Skin epidermis (tissue), 12 donors: ENCODE results near the gene SSC4D.
"Not testable (repeated sequence)": the region's sequence is repeated elsewhere in the genome, so short reads cannot be mapped to it uniquely, and the experiment has no call there.

Source experiments
- H3K27ac ChIP-seq, 21 experiments: fragments of 200-600 bp; sonication (generic) in 11 of 21; one replicate each; pipeline ENCODE4 v1.5.0; 2020; ENCODE audit warnings: mild to moderate bottlenecking in 3 of 21, inconsistent platforms in 2 of 21, moderate library complexity in 2 of 21
- H3K4me3 ChIP-seq, 7 experiments: fragments of 200-600 bp; sonication (generic) in 2 of 7; one replicate each; pipeline ENCODE4 v1.5.0; 2020; ENCODE audit warnings: inconsistent platforms in 2 of 7, mild to moderate bottlenecking in 2 of 7, moderate library complexity in 1 of 7

SSC4D gene

DNA sequence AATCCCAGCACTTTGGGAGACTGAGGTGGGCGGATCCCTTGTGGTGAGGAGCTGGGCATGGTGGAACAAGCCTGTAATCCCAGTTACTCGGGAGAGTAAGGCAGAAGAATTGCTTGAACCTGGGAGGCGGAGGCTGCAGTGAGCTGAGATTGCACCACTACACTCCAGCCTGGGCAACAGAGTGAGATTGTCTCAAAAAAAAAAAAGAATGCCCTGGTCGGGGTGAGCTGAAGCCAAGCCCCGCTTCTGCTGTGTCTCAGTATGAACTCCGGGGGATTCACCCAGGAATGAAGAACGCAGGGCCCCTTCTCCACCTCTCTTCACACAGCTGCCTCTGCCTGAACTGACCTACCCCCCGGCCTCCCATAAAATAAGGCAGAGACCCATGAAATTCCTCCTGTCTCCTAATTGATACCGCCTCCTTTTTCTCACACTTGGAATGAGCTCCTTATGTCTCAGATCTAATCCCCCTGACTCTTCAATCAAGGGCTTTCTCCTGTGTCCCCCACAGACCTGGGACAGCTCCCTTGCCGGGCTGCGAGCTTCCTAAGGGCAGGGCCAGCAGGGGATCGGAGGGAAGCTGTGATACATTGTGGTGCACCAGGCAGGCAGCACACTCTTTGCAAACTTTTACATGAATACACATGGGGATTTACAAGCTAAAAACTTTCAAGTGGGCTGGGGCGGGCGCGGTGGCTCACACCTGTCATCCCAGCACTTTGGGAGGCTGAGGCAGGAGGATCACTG, 14.3 kb upstream of the SSC4D start:
- H3K4me3 ChIP-seq: no peak overlapping the region
- H3K27ac ChIP-seq: peak overlapping the region in 14 of 21 experiments; percentile 3 to 70 (median 50)

DNA sequence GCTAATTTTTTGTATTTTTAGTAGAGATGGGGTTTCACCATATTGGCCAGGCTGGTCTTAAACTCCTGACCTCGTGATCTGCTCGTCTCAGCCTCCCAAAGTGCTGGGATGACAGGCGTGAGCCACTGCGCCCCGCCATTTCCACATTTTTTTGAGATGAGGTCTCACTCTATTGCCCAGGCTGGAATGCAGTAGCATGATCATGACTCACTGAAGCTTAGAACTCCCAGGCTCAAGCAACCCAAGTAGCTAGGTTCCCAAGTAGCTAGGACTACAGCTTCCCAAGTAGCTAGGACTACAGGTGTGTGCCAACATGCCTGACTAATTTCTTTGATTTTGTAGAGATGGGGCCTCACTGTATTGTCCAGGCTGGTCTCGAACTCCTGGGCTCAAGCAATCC, 11.6 kb upstream of the SSC4D start:
- not testable (repeated sequence) for H3K4me3 ChIP-seq
- H3K27ac ChIP-seq: peak overlapping the region in 3 of 21 experiments; percentile 37 to 62 (median 58)

DNA sequence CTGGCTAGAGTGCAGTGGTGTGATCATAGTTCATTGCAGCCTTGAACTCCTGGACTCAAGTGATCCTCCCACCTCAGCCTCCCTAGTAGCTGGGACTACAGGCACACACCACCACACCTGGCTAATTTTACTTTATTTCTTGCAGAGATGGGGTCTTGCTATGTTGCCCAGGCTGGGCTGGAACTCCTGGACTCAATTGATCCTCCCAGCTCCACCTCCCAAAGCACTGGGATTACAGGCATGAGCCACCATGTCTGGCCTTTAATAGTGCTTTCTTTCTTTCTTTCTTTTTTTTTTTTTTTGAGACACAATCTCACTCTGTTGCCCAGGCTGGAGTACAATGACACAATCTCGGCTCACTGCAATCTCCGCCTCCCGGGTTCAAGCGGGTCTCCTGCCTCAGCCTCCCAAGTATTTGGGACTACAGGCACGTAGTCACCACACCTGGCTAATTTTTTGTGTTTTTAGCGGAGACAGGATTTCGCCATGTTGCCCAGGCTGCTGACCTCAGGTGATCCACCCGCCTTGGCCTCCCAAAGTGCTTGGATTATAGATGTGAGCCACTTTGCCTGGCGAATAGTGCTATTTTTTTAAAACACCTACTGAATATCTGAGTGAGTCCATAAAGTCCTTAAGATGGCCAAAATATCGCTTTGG, 8.3 kb upstream of the SSC4D start:
- not testable (repeated sequence) for H3K4me3 ChIP-seq, H3K27ac ChIP-seq

DNA sequence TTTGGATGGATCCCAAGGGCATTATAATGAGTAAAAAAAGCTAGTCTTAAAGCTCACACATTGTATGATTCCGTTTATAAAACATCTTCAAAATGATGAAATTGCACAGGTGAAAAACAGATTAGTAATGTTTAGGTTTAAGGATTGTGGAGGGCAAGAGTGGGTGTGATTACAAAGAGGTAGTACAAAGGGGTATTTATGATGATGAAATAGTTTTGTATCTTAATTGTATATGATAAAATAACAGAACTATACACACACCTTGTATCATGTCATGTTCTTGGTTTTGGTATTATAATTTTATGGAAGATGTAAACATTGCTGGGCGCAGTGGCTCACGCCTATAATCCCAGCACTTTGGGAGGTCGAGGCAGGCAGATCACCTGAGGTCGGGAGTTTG, 2.8 kb upstream of the SSC4D start:
- no peak overlapping the region for H3K4me3 ChIP-seq

DNA sequence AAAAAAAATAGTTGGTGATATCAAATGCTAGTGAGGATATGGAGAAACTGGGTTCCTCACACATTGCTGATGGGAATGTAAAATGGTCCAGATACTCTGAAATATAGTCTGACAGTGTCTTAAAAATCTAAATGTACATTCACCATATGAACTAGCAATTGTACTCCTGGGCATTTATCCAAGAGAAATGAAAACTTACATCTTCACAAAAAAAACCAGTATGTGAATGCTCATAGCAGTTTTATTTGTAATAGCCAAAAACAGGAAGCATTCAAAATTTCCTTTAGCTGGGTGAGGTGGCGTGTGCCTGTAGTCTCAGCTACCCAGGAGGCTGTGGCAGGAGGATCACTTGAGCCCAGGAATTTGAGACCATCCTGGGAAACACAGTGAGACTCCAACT, 2.1 kb upstream of the SSC4D start:
- Histone ChIP-seq H3K27ac (no peak overlapping the region), H3K4me3 (no peak overlapping the region)

More for the DNA sequence above, 2.8 kb upstream of the SSC4D start:
- no peak overlapping the region for H3K27ac ChIP-seq

DNA sequence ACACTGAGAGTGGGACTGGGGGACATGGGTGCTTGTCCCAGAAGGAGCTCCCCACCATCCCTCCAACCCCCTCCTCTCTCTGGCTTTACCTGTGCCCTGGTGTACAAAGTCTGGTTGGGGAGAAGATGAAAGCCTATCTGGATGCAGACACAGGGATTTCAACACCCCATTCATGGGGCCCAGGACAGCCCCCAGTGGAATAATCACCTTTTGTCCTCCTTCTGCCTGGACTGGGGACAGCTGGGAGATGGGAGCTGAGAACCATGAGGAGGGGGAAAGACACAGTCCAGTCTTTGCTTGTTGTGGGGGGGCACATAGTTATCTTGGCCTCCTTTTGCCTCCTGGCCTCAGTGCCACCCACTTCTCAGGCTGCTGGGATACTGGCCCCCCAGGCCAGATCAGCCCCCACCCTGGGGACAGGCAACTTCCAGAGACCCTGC, 1.4 kb downstream of the SSC4D start:
- H3K27ac ChIP-seq: no peak overlapping the region
- no peak overlapping the region for H3K4me3 ChIP-seq

DNA sequence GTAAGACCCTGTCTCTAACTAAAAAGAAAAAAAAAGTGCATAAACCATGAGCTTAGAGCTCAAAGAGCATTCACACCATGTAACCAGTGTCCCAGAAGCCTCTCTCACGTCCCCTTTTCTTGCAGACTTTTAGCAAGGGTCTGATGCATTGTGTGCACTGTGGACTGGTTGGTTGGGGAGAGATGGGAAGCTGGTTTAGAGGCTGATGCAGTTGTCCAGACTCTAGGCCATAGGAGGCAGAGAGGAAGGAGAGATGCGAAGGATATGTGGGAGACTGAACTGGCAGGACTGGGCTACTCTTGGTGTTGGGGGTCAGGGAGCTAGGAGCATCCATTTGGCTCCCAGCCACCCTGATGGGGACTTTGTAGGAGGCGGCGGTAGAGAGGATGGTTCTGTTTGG, 1.8 kb downstream of the SSC4D start:
- Histone ChIP-seq H3K4me3 (no peak overlapping the region), H3K27ac (no peak overlapping the region)

DNA sequence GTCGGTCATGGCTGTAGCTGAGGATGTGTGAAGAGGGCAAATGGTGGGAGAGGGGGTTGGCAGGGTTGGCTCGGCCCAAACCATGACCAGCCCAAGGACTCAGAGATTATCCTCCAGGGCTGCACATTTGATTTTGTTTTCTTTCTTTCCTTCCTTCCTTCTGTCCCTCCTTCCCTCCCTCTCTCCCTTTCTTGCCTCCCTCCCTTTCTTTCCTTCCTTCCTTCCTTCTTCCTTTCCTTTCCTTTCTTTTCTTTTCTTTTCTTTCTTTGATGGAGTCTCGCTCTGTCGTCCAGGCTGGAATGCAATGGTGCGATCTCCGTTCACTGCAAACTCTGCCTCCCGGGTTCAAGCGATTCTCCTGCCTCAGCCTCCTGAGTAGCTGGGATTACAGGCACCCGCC, 3.8 kb downstream of the SSC4D start:
- H3K27ac ChIP-seq: no peak overlapping the region
- H3K4me3 ChIP-seq: no peak overlapping the region

DNA sequence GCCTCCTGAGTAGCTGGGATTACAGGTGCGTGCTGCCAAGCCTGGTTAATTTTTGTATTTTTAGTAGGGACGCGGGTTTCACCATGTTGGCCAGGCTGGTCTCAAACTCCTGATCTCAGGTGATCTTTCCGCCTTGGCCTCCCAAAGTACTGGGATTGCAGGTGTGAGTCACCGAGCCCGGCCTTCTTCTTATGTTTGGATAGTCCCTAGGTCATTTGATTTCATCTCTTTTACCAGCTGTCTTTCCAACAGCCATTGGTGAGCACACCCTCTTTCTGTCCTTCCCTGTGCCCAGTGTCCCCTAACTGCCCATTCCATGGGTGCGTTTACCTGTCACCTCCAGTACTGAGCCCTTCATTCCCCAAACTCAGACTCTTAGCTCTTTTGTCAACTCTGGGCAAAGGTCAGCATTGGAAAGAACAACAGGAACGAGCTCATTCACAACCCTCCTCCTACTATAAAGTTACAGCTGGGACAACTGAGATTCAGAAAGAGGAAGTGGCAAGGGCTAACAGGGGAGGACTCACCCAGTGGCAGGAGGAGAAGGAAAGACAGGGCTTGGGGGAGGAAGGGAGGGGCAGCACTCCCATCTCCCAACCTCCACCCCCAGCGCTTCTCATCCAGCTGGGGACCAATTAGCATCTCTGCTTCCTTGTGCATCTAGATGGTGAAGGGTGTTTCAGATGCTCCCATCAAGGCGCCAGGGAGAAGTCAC, 5.6 kb downstream of the SSC4D start:
- H3K4me3 ChIP-seq: no peak overlapping the region
- no peak overlapping the region for H3K27ac ChIP-seq

DNA sequence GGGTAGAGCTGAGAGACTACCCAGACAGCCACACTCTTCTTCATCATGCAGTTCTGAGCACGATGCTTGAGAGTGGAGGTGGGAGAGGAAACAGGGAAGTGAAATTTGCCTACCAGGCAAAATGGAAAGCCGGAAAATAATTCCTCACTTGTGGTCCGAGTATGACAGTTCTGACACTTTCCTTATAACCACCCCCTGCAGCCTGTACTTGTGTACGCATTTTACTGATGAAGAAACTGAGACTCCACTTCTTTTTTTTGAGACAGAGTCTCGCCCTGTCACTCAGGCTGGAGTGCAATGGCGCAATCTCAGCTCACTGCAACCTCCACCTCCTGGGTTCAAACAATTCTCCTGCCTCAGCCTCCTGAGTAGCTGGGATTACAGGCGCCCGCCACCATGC, 6.4 kb downstream of the SSC4D start:
- not testable (repeated sequence) for H3K27ac ChIP-seq, H3K4me3 ChIP-seq

DNA sequence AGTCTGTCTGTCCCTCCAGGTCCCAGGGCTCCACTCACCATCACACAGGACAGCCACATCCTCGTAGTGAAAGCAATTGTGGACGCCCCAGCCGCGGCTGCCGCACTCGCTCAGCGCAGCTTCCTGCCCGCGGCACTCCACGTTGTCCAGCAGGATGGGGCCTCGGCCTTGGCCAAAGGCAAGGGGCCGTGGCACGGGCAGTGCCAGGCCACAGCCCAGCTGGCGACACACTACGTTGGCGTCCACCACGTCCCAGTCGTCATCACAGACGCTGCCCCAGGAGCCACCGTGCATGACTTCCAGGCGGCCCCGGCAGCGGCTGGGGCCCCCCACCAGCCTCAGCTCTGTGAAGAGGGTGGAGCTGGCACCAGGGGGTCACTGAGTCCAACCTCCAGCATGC, 9.2 kb downstream of the SSC4D start:
- Histone ChIP-seq H3K27ac (no peak overlapping the region), H3K4me3 (no peak overlapping the region)

DNA sequence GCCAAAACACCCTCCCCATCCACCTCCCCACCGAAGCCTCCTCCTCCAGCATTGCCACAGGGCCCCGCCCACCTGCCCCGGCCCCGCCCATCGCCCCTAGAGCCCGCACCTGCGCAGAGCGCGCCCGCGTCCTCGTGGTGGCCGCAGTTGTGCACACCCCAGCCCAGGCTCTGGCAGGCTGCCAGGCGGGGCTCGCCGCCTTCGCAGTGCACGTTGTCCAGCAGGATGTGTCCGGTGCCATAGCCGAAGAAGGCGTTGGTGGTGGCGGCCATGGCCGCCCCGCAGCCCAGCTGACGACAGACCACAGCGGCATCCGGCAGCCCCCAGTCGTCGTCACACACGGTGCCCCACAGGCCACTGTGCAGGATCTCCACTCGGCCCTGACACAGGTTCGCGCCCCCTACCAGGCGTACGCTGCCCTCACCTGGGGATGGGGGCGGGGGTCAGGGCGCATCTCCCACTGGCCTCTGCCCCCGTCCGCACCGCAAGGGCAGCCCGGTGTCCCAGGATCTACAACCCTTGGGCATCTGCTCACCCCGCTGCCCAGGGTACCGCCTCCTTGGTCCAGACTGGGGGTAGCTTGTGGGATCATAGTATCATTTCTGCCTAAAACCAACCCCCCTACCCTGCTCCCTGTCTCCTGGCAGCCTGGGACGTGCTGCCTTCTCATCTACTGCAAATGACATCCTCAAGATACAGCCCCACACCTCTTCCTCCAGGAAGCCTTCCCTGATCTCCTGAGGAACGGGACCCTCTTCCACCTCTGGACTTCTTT, 11.9 kb downstream of the SSC4D start:
- Histone ChIP-seq H3K27ac (peak overlapping the region in 13 of 21 experiments; percentile 12 to 74 (median 32)), H3K4me3 (peak overlapping the region; percentile 33 to 58 (median 42))

DNA sequence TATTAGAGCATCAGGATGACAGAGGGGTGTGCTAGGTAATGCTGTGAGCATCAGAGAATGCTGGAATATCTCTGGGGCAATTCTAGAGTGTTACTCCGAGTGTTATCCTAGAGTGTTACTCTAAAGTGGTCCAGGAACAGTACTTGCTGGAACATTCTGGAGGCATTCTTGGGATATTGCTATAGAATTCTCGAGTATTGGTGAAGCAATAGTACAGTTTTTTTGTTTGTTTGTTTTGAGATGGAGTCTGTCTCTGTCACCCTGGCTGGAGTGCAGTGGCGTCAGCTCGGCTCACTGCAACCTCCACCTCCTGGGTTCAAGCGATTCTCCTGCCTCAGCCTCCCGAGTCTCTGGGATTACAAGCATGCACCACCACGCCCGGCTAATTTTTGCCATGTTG, 12.6 kb downstream of the SSC4D start:
- Histone ChIP-seq H3K4me3 (peak overlapping the region in 2 of 7 experiments; percentile 44 to 58), H3K27ac (peak overlapping the region in 2 of 21 experiments; percentile 17 to 56)

DNA sequence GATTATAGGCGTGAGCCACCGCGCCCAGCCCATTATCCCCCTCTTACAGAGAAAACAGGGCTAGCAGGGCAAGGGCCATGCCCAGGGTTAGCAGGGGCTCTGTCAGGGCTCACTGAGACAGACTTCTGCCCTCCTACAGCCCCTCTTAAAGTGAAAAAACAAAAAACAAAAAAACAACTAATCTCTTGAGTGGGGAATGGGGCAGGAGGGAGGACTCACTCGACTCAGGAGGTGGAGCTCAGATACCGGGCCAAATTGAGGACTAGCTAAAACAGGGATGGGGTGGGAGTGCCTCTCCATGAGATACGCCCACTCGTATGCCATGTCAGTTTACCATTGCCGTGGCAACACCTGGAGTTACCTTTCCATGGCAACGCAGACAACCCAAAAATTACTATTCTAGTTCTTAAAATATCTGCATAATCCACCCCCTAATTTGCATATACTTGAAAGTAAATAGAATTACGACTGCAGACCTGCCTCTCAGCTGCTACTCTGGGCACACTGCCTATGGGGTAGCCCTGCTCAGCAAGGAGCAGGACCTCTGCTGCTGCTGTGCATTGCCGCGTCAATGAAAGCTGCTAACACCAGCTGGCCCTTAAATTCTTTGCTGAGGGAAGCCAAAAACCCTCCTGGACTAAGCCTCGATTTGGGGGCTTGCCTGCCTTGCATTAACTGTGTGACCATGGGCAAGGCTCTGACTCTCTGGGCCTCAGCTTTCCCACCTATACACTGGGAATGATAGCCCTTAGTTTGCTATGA, 13.4 kb downstream of the SSC4D start:
- no peak overlapping the region for H3K4me3 ChIP-seq
- no peak overlapping the region for H3K27ac ChIP-seq

DNA sequence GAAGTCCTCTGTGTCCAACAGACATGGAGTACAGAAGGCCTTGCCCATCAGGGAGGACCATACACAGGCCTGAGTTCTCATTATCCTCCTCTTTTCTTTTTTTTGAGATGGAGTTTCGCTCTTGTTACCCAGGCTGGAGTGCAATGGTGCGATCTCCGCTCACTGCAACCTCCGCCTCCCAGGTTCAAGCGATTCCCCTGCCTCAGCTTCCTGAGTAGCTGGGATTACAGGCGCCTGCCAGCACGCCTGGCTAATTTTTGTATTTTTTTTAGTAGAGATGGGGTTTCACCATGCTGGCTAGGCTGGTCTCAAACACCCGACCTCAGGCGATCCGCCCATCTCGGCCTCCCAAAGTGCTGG, 13.9 kb downstream of the SSC4D start:
- H3K4me3 ChIP-seq, H3K27ac ChIP-seq: not testable (repeated sequence)

DNA sequence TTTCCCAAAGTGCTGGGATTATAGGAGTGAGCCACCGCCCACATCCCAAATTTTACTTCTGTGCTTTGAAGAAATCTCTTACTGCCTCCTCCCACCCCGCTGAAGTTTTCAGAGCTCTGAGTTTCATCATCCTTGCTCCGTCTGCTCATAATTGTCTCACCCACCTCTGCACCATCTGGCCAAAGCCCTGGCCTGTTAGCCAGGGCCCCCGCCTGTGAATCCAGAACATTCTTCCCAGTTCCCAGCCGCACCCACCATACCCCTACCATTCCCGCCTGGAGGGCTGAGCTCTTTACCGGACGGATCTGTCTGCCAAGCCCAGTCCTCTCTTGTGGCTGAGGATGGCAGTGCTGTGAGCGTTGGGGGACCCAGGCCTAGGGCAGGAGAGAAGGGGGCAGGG, 14.5 kb downstream of the SSC4D start:
- H3K27ac ChIP-seq: peak overlapping the region in 1 of 21 experiments; percentile 31
- no peak overlapping the region for H3K4me3 ChIP-seq

DNA sequence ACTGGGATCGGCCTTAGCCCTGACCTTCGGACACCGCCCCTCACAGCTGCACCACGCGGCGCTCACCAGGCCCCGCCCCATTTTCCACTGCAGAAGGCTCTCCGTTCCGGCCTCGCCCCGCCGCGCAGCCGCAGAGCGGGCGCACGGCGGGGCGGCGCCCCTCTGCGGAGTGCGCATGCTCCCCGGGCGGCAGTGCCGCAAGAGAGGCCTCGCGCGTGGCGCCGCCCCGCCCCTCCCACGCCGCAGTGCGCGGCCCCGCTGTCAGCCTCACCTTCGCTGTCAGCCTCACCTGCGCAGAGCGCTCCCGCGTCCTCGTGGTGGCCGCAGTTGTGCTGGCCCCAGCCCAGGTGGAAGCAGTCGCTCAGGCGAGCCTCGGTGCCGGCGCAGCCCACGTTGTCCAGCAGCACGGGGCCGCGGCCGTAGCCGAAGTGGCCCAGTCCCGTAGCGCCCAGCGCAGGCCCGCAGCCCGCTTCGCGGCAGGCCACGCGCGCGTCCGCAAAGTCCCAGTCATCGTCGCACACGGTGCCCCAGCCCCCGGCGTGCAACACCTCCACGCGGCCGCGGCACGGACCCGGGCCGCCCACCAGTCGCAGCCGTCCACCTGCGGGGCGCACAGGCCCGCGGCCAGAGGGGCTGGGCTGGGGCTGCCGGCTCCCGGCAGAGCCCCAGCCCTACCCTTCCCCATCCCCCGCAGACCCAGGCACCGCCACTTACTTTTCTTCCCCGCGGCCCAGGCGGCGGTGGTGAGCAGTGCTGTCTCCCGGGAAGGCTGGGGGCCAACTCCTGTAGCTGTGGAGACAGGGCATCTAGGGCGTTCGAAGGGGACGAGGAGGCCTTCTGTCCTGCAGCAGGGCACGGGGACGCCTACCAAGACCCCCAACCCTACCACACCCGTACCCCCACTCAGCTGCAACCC, 16.1 kb downstream of the SSC4D start:
- peak overlapping the region; percentile 69 to 95 (median 88) for H3K27ac ChIP-seq
- H3K4me3 ChIP-seq: peak overlapping the region; percentile 36 to 79 (median 65)

DNA sequence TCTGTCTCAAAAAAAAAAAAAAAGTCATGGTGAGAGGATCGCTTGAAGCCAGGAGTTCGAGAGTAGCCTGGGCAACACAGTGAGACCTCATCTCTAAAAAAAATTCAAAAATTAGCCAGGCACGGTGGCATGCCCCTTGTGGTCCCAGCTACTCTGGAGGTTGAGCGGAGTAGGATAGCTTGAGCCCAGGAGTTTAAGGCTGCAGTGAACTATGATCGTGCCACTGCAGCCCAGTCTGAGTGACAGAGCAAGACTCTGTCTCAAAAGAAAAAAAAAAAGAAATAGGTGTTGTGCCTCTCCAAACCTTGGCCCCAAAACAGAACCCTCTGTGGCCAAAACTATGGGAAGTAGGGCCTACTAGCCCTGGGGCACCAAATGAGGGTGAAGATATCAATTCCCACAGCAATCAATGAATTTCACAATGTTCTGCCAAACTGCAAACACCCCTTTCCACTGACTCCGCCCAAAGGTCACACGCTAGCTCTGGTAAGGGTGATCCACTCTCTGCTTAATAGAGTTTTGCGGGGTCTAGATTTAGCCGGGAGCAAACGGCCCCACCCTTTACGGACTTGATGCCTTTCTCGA, 16.9 kb downstream of the SSC4D start:
- Histone ChIP-seq H3K4me3 (peak overlapping the region; percentile 36 to 79 (median 65)), H3K27ac (peak overlapping the region in 20 of 21 experiments; percentile 59 to 95 (median 88))
